ENCODE measurements around the gene ZBTB47. TPM values are rescaled to one million over a fixed set of nuclear protein-coding genes. Genes with fewer than 3 reads are reported as not detected.

The ZBTB47 gene
- total RNA-seq, 1 donor from 2014 or later = 38.8 TPM

DNA sequence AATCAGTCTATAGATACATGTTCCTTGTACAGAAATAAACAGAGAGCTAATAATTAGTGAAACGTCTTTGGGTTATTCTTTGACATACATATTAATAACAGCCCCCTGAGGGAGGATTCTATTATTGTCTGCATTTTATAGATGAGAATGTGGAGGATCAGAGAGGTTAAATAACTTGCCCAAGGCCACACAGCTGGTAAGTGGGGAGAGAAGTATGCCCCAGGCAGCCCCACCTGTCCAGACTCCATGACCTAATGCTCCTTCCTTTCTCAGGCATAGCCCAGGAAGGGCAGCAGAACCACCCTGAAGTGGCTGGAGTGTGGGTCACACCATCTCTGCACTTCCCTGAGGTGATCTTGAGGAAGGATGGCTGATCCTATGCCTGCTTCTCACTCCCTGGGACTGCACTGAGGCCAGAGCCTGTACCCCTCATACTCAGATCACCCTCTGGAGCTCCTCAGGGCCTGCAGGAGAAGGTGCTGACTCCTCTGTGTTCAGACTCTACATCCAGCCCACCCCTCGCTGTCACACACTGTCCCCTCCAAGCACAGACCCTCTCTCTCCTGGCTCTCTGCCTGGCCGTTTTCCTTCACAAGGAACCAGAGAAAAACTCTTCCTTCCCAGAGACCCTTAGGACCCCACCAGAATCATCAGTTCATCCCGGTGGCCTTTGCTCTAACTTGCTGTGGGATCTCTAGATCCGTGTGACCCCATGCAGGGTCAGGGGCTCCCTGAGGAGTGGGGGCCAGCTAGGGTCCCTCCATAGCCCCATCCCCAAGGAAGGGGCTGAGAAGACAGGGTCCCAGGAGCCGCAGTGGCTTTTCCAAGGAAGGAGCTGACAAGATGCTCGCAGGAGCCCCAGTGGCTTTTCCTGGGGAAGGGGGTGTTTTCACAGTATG is 53.5 kb downstream of the ZBTB47 start:
- Mint-ChIP-seq H3K4me1 (ENCODE audit: low read depth) (no peaks in the 10 kb centered on the region), H3K27ac (ENCODE audit: unreplicated experiment) (no peak overlapping the region), H3K36me3 (ENCODE audit: low read depth) (no peaks in the 10 kb centered on the region), H3K27me3 (ENCODE audit: low read depth) (peaks cover 16% of the 10 kb centered on the region), H3K9me3 (ENCODE audit: low read depth) (no peaks in the 10 kb centered on the region), H3K4me3 (ENCODE audit: unreplicated experiment) (no peak overlapping the region)
- peak; percentile 20 for DNase-seq (ENCODE audit: low spot score)
- no peak for TF ChIP-seq CTCF (IDR thresholded peaks at IDR 0.05)

DNA sequence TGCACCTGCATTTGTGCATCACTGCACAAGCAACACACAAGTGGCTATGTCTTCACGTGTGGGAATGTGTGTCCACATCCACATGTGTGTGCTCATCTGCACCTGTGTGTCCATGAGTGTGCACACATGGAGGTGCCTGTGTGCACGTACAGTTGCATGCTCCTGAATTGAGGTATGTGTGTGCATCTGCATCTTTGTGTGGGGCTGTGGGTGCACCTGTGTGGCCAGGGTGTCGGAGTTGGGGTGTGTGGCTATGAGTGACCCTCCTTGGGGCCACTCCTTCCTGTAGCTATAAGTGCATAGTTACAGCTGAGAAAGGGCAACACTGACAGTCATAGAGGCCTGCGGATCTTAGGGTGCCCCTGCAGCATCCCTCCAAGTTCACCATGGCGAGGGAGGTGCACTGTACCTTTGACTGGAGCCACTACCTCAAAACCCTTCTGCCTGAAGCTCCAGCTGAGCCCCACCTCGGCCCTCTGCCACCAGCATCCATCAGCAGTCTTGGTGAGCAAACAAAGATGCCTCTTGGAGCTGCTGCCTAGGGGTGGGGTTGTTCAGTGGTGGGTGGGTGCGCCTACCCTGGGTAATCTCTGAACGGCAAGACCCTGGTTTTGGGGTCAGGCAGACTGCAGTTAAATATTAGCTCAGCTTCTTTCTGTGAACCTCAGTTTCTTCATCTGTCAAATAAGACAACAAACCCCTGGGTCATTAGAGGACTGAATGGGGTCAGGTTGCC is 54.3 kb downstream of the ZBTB47 start:
- Mint-ChIP-seq H3K4me3 (ENCODE audit: unreplicated experiment) (no peak overlapping the region), H3K27me3 (ENCODE audit: low read depth) (peaks cover 16% of the 10 kb centered on the region), H3K36me3 (ENCODE audit: low read depth) (no peaks in the 10 kb centered on the region), H3K27ac (ENCODE audit: unreplicated experiment) (no peak overlapping the region), H3K4me1 (ENCODE audit: low read depth) (no peaks in the 10 kb centered on the region), H3K9me3 (ENCODE audit: low read depth) (no peaks in the 10 kb centered on the region)
- DNase-seq (ENCODE audit: low spot score) = peak; percentile 61
- no peak for TF ChIP-seq CTCF (IDR thresholded peaks at IDR 0.05)

GRCh38 chr3:42708611-42709151 is 55.2 kb downstream of the ZBTB47 start:
- no peak overlapping the region for H3K27ac Mint-ChIP-seq (ENCODE audit: unreplicated experiment)
- H3K4me3 Mint-ChIP-seq (ENCODE audit: unreplicated experiment) = no peak overlapping the region
- H3K4me1 Mint-ChIP-seq (ENCODE audit: low read depth) = no peaks in the 10 kb centered on the region
- peaks cover 20% of the 10 kb centered on the region for H3K27me3 Mint-ChIP-seq (ENCODE audit: low read depth)
- peak; percentile 89 for DNase-seq (ENCODE audit: low spot score)
- no peaks in the 10 kb centered on the region for H3K9me3 Mint-ChIP-seq (ENCODE audit: low read depth)
- H3K36me3 Mint-ChIP-seq (ENCODE audit: low read depth) = no peaks in the 10 kb centered on the region
- no peak for TF ChIP-seq CTCF (IDR thresholded peaks at IDR 0.05)

DNA sequence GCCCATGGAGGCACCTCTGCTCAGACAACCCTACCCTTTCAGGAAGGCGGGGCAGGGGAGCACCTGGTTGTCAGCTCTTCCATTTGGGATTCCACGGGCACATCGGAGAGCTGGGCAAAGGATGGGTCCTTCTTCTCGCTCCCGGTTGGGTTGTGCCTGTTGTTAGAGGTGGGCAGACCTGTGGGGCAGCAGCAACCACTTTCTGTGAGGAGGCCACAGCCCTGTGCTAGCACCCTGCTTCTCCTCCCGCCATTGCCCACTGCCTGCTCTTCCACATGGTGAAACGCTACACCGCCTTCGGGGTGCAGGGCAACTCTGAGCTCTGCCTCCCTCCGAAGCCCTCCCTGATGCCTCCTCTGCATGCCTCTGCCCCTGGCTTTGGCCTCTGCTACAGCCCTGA is 56.1 kb downstream of the ZBTB47 start:
- Mint-ChIP-seq H3K27me3 (ENCODE audit: low read depth) (peaks cover 26% of the 10 kb centered on the region), H3K27ac (ENCODE audit: unreplicated experiment) (no peak overlapping the region), H3K4me3 (ENCODE audit: unreplicated experiment) (no peak overlapping the region), H3K4me1 (ENCODE audit: low read depth) (no peaks in the 10 kb centered on the region), H3K9me3 (ENCODE audit: low read depth) (no peaks in the 10 kb centered on the region), H3K36me3 (ENCODE audit: low read depth) (no peaks in the 10 kb centered on the region)
- peak; percentile 63 for DNase-seq (ENCODE audit: low spot score)
- no peak for TF ChIP-seq CTCF (IDR thresholded peaks at IDR 0.05)

- H3K27ac Mint-ChIP-seq (ENCODE audit: unreplicated experiment) = no peak overlapping the region
- no peaks in the 10 kb centered on the region for H3K4me1 Mint-ChIP-seq (ENCODE audit: low read depth)
- no peaks in the 10 kb centered on the region for H3K36me3 Mint-ChIP-seq (ENCODE audit: low read depth)
- DNase-seq (ENCODE audit: low spot score) = peak; percentile 39
- H3K27me3 Mint-ChIP-seq (ENCODE audit: low read depth) = peaks cover 26% of the 10 kb centered on the region
- no peak for TF ChIP-seq CTCF (IDR thresholded peaks at IDR 0.05)
- H3K9me3 Mint-ChIP-seq (ENCODE audit: low read depth) = no peaks in the 10 kb centered on the region
- no peak overlapping the region for H3K4me3 Mint-ChIP-seq (ENCODE audit: unreplicated experiment)
Measured at GRCh38 chr3:42710323-42711021, 57.0 kb downstream of the ZBTB47 start.

Data from chondrocyte (in vitro differentiated cells).